GM04504 (cell line): ENCODE results near the gene HSP90AB1.

Source experiments
- DNase-seq: peaks from one replicate; pipeline ENCODE4 v3.0.0-alpha.2; 2012; ENCODE audit warnings: low read depth

HSP90AB1 gene

GRCh38 chr6:44269178-44269920 is 22.4 kb downstream of the HSP90AB1 start:
- no peak for DNase-seq

GRCh38 chr6:44269921-44270525 is 23.1 kb downstream of the HSP90AB1 start, which contains the start of gene TMEM151B:
Gene TMEM151B, plus strand, starts transcription at chr6:44270450. Its CDS starts 293 bp downstream, at chr6:44270743.
- no peak for DNase-seq

- no peak for DNase-seq
These were observed 23.9 kb downstream of the HSP90AB1 start for GRCh38 chr6:44270526-44271405.

- no peak for DNase-seq
These were observed 24.5 kb downstream of the HSP90AB1 start for GRCh38 chr6:44271406-44271723.

GRCh38 chr6:44271914-44272313 is 25.0 kb downstream of the HSP90AB1 start:
- DNase-seq: no peak

GRCh38 chr6:44272529-44272928 is 25.6 kb downstream of the HSP90AB1 start:
- no peak for DNase-seq

GRCh38 chr6:44272999-44273566 is 26.2 kb downstream of the HSP90AB1 start:
- DNase-seq: no peak

DNA sequence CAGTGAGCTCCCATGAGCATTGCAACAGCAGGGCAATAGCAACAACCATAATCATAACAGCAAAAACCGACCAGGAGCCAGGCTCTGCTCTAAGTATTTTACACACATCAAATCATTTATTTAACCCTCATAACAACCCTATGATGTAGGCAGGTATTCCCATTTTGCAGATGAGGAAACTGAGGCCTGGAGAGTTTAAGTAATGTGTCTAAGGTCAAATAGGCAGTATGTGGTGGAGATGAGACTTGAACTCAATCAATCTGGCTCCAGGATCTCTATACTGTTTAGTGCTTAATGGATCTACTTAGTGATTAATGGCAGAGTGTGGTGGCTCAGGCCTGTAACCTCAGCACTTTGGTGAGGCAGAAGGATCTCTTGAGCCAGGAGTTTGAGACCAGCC is 26.7 kb downstream of the HSP90AB1 start:
- no peak for DNase-seq

- DNase-seq: no peak
These were observed 28.4 kb downstream of the HSP90AB1 start for GRCh38 chr6:44275271-44275748.

DNA sequence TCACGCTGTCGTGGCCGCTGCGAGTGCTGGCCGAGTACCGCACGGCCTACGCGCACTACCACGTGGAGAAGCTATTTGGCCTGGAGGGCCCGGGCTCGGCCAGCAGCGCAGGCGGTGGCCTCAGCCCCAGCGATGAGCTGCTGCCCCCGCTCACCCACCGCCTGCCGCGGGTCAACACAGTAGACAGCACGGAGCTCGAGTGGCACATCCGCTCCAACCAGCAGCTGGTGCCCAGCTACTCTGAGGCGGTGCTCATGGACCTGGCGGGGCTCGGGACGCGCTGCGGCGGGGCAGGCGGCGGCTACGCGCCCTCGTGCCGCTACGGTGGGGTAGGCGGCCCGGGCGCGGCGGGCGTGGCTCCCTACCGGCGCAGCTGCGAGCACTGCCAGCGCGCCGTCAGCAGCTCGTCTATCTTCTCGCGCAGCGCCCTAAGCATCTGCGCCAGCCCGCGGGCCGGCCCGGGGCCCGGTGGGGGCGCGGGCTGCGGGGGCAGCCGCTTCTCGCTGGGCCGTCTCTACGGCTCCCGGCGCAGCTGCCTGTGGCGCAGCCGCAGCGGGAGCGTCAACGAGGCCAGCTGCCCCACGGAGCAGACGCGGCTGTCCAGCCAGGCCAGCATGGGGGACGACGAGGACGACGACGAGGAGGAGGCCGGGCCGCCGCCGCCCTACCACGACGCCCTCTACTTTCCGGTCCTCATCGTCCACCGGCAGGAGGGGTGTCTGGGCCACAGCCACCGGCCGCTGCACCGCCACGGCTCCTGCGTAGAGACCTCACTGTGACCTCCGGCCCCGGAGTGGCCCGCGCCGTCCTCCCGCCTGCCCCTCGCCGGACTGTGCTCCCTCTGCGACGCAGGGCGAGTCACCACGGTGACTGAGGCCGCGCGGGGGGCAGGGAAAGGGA is 29.1 kb downstream of the HSP90AB1 start:
- no peak for DNase-seq

- DNase-seq: no peak
These were observed 30.1 kb downstream of the HSP90AB1 start for GRCh38 chr6:44276667-44277640.

DNA sequence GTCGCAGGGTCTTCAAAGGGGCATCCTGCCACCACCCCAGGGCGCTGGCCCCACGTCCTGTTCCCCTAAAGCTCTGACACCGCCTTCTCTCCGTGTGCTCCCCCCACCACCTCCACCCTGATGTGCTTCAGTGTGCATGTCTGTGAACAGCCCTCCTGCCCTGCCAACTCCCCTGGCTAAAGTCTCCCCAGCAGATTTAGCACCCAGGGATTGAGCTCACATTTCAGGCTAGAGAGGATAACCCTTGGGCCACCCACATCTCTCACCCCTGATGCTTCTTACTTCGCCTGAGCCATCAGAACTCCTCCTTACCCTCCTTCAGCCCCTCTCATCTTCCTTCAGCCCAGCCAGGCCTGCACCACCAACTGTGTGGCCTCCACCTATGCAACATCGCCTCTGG is 30.9 kb downstream of the HSP90AB1 start:
- DNase-seq: no peak

DNA sequence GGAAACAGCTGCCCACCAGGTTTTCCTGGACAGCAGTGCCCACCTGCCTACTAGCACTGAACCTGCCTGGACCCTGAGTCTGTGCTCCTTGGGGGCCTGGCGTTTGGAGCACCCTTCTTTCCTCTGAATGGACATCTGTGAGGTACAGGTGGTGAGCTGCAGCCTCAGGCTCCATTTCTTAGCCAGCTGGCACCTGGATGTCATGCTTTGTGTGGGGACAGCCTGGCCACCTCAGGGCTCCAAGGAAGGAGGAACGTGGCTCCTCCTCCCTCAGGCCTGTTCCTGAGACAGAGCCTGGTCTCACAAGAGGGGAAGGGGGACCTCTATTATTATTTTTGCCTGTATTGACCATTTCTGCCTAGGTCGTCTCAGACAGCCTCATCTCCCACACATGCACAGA is 31.4 kb downstream of the HSP90AB1 start:
- DNase-seq: no peak

DNA sequence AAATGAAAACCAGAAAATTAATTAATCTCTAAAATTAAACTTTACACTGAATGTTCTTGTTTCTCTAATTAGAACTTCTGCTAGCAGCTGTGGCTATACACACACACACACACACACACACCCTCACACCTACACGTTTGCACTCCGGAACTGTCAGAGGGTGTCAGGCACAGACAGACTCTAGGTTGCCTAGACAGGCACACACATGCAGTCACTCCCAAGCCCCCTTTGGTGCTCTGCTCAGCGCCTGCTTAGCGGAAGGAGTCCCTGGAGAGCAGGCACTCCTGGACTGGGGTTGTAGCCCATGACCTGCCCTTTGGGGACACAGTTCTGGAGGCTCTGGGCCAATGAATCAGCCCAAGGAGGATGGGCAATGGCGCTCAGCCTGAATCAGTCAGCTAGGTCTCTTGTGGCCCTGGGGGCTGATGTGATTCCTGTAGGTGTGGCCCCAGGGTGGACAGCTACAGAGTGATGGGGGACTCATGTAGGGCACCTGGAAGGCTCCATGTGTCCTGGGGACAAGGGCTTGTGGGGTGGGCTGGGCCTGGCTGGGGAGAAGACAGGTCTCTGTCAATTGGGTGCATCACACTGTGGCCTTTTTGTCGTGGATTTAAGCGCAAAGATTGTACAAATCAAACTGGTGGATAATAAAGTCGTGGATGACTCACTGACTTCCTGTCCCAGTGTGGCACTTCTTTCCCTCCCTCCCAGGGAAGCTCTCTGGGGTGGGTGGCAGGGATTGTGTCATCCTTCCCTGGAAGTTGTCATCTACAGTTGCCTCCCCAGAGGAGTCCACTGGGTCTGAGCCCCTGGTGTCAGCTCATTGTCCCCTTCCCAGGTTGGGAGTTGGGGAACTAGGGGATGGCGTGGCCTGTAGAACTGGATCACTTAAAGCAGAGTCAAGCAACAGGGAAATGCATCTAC is 32.1 kb downstream of the HSP90AB1 start:
- no peak for DNase-seq

GRCh38 chr6:44284121-44284520 is 37.2 kb downstream of the HSP90AB1 start:
- DNase-seq: no peak

GRCh38 chr6:44284867-44285266 is 38.0 kb downstream of the HSP90AB1 start:
- DNase-seq: no peak

- DNase-seq: no peak
These were observed 38.8 kb downstream of the HSP90AB1 start for GRCh38 chr6:44285552-44286284.

DNA sequence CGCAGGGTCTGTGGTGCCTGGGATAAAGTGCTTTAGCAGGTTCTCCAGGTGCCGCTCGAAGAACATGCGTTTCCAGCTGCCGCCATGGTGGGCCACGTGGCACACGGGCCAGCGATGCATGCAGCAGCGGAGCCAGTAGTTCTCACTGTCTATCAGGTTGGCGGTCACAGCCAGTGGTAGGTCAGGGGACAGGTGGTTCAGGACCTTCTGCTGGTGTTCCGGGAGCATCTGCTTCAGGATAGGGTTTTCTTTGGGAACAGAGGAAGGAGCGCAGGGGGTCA is 39.3 kb downstream of the HSP90AB1 start:
- no peak for DNase-seq

- DNase-seq: no peak
These were observed 39.8 kb downstream of the HSP90AB1 start for GRCh38 chr6:44286747-44287146.
